ENCODE data around the gene SMIM22. TPM values are rescaled to one million over a fixed set of nuclear protein-coding genes. Genes with fewer than 3 reads are reported as not detected.

The SMIM22 gene
- total RNA-seq, 1 donor from 2014 or later, result not detected

Small RNA genes within 50 kb of the gene (small RNA-seq; reads per million reads assigned to genes)
- gene RF00017, result not detected

Other genes with a start within 250 kb of the SMIM22 start
- gene C16orf96, start 239.0 kb upstream of the SMIM22 start, total RNA-seq, result 0.41 TPM
- 1.6 TPM for gene UBALD1, start 180.5 kb upstream of the SMIM22 start, total RNA-seq
- gene MGRN1, start 170.5 kb upstream of the SMIM22 start, total RNA-seq, result 33.4 TPM
- gene NUDT16L1, start 101.8 kb upstream of the SMIM22 start, total RNA-seq, result 34.6 TPM
- gene ANKS3, start 61.1 kb upstream of the SMIM22 start, total RNA-seq, result 26.1 TPM
- 1.2 TPM for gene DNAAF8, start 60.8 kb upstream of the SMIM22 start, total RNA-seq
- gene ZNF500, start 28.2 kb upstream of the SMIM22 start, total RNA-seq, result 7.7 TPM
- gene SEPTIN12, start 7.0 kb upstream of the SMIM22 start, total RNA-seq, result not detected
- 45.7 TPM for gene ROGDI, start 7.3 kb downstream of the SMIM22 start, total RNA-seq
- gene GLYR1, start 51.9 kb downstream of the SMIM22 start, total RNA-seq, result 66.4 TPM
- 12.2 TPM for gene UBN1, start 52.1 kb downstream of the SMIM22 start, total RNA-seq
- 0.82 TPM for gene PPL, start 141.8 kb downstream of the SMIM22 start, total RNA-seq
- gene SEC14L5, start 163.0 kb downstream of the SMIM22 start, total RNA-seq, result 0.41 TPM
- gene NAGPA, start 238.6 kb downstream of the SMIM22 start, total RNA-seq, result 14.7 TPM

Measured in frontal cortex (tissue), 1 donor.